Cerebellar nuclear complex (tissue), 1 donor: Measurements from ENCODE around the gene FRMPD1.

Experiments used
- DNase-seq, 2 experiments: peaks; one replicate each; lab custom pipeline; 2025; lab: John Stamatoyannopoulos, UW

The FRMPD1 gene

GRCh38 chr9:37635808-37636207, 14.9 kb upstream of the FRMPD1 start:
- DNase-seq = no peak

GRCh38 chr9:37636511-37637448, 14.0 kb upstream of the FRMPD1 start:
- DNase-seq = no peak

GRCh38 chr9:37639109-37639762, 11.5 kb upstream of the FRMPD1 start:
- no peak for DNase-seq

- DNase-seq = no peak
These were observed 10.9 kb upstream of the FRMPD1 start for GRCh38 chr9:37639841-37640240.

- no peak for DNase-seq
These were observed 10.5 kb upstream of the FRMPD1 start for GRCh38 chr9:37640246-37640645.

- DNase-seq = no peak
These were observed 9.4 kb upstream of the FRMPD1 start for GRCh38 chr9:37641331-37641730.

- no peak for DNase-seq
These were observed 7.5 kb upstream of the FRMPD1 start for GRCh38 chr9:37643214-37643613.

GRCh38 chr9:37645903-37646506, 4.7 kb upstream of the FRMPD1 start:
- DNase-seq = no peak

- DNase-seq = no peak
These were observed 368 bp upstream of the FRMPD1 start for GRCh38 chr9:37650299-37650872.

GRCh38 chr9:37652261-37652660, 1.5 kb downstream of the FRMPD1 start:
- no peak for DNase-seq

GRCh38 chr9:37653385-37653784, 2.6 kb downstream of the FRMPD1 start:
- no peak for DNase-seq

GRCh38 chr9:37656936-37657335, 6.2 kb downstream of the FRMPD1 start:
- DNase-seq = no peak

GRCh38 chr9:37660691-37661090, 9.9 kb downstream of the FRMPD1 start:
- no peak for DNase-seq

- DNase-seq = no peak
These were observed 13.2 kb downstream of the FRMPD1 start for GRCh38 chr9:37663926-37664325.

GRCh38 chr9:37667706-37668105, 17.0 kb downstream of the FRMPD1 start:
- no peak for DNase-seq

GRCh38 chr9:37668116-37668601, 17.4 kb downstream of the FRMPD1 start:
- no peak for DNase-seq

- DNase-seq = no peak
These were observed 18.5 kb downstream of the FRMPD1 start for GRCh38 chr9:37669232-37669631.

GRCh38 chr9:37675661-37676060, 24.9 kb downstream of the FRMPD1 start:
- no peak for DNase-seq

GRCh38 chr9:37676411-37676830, 25.7 kb downstream of the FRMPD1 start:
- DNase-seq = peak in 1 of 2 experiments; percentile 42

GRCh38 chr9:37677435-37677834, 26.7 kb downstream of the FRMPD1 start:
- no peak for DNase-seq

GRCh38 chr9:37678789-37679273, 28.1 kb downstream of the FRMPD1 start:
- DNase-seq = no peak
